ENCODE results near the gene CCDC92B.

CCDC92B gene

GRCh38 chr17:2777242-2777867, 27.9 kb upstream of the CCDC92B start:
- DNase-seq = no peak

GRCh38 chr17:2776589-2777241, 27.3 kb upstream of the CCDC92B start:
- no peak for DNase-seq

DNA sequence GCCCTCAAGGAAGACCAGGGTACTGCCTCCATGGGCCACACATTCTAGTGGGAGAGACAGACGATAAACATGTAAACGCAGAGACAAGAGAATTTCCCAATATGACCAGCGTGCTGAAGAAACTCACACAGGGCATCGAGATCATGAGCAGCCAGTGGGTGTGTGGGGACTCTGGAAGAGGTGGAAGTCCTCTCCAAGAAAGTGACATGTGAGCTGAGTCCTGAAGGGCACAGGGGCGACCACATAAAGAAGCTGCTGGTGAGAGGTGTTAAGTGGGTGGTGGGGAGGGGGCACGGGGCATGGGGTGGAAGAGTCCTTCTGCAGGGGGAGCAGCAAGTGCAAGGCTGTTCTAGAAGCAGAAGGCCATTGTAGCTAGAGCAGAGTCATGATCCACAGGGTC, 25.8 kb upstream of the CCDC92B start:
- no peak for DNase-seq

DNA sequence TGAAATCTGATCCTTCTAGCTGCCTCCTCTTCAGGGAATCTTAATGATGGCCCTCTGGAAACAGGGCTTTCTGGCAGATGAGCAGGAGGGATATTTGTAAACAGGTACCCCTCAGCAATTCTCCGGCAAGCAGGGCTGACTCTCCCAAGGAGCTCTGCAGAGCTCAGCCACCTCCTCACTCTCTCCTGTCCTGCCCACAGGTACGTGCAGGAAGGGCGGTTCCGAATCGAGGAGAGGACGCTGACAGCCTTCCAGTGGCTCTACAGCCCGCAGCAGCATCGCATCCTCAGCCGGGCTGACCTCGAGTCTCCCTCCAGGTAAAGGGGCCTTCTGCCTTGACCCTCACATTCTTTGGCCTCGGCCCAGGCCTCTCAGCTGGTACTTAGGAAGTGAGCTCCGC, 20.7 kb upstream of the CCDC92B start:
- no peak for DNase-seq

GRCh38 chr17:2758870-2759269, 9.4 kb upstream of the CCDC92B start:
- no peak for DNase-seq

GRCh38 chr17:2755891-2756724, 6.7 kb upstream of the CCDC92B start:
- DNase-seq = no peak

DNA sequence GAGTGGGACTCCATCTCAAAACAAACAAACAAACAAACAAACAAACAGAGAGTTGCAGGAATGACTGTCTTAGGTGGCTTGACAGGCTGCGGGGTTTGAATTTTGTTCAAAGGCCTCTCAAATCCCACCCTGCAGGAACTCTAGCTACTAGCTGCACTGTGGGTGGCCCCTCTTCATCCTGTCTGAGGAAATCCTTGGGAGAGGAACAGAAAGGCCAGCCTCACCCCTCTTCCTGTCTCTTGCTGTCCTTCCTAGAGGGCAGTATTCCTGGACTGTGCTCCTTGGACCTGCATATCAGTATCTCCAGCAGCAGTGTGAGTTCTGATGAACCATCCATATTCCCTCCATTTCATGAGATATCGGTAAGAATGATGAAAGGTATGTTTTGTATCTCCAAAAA, 2.0 kb upstream of the CCDC92B start:
- no peak for DNase-seq

GRCh38 chr17:2750721-2751120, 1.3 kb upstream of the CCDC92B start:
- DNase-seq = no peak

GRCh38 chr17:2749784-2750181, 331 bp upstream of the CCDC92B start:
- peak; percentile 75 for DNase-seq

DNA sequence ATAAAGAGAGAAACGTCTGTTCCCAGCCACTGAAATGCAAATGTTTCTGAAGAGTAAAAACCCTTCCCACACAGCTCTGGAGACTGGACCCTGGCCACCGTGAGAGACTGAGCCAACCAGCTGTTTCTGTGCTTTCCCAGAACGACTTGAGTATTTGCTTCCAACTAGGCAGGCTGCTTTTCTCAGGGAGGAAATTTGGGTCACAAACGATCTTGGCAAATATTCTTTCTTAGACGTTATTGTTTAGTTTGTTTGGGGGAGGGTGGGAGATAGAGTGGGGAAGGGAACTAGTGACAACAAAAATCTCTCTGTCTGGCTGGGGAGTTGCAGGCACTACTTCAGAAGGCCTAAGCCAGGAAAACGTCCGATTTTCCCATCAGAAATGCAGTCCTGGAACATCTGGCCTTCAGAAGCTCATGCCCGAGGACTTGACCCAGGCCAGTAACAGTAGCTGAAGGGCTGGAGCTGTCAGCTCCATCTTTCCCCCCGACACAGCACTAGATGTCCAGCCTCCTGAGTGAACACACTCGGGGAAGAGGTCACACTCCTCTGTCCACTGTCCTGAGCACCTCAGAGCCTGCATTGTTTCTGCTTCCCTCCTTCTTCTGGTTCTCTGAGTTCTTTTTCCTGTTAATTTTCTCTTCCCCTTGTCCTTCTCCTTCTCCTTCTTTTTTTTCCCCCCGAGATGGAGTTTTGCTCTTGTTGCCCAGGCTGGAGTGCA, 4.0 kb downstream of the CCDC92B start:
- no peak for DNase-seq

DNA sequence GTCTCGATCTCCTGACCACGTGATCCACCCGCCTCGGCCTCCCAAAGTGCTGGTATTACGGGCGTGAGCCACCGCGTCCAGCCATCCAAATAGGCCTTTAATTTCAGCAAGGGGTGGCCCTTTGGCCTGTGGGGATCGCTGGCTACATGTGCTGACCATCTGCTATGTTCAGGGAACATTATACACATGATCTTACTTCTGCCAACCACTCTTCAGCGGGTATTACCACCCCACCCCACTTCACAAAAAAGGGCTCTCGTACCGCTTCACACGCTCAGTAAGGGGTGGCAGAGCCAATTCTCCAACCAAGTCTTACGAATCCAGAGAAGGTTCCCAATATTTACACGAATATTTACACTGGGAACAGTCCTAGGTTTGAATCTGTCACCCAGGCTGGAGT, 11.8 kb downstream of the CCDC92B start:
- no peak for DNase-seq

DNA sequence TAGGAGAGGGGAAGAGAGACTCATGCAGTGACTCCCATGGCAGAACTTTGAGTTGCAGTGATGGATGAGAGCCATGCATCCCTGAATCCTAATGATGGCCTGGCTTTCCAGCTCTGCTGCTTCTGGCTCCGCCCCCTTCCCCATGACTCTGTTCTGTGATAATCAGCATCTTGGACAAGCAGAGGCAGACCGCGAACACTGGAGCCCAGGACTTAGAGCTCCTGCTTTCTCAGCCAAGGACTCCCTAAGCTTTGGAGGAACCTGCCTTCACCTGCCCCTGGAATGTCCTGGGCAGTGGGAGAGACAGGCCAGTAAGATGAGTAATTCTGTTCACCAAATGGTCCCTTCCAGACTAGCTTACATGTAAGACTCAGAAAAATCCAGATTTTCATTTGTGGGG, 12.5 kb downstream of the CCDC92B start:
- DNase-seq = no peak

- DNase-seq = no peak
These were observed 13.6 kb downstream of the CCDC92B start for GRCh38 chr17:2735896-2736295.

GRCh38 chr17:2734939-2735338, 14.5 kb downstream of the CCDC92B start:
- DNase-seq = no peak

GRCh38 chr17:2731807-2732206, 17.6 kb downstream of the CCDC92B start:
- no peak for DNase-seq

DNA sequence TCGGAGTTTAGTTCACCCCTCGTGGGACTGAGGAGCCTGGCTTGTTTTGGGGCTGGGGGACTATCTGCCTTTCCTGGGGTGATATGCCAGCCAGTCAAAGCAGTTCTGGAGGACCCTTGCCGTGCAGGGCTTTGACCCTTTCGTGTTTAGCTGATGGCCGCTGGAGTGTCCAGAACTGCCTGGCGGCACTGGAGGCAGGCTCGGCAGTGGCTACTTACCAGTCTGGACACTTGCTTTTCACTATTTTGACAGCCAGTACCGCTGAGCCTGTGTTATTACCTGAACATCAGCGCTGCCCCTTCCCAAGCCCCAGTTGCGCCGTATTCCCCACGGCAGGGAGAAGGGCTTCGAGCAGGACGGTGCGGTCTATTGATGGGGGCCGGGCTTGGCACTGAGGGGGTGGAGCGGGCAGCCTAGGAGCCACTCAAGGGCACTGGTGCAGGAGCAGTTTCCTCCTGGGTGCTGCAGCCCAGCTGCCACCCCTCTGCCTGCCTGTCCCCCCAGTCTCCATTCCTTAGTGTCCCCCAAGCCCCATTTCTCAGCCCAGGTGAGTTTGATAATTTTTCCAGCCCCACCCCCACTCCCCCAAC, 18.6 kb downstream of the CCDC92B start:
- no peak for DNase-seq

DNA sequence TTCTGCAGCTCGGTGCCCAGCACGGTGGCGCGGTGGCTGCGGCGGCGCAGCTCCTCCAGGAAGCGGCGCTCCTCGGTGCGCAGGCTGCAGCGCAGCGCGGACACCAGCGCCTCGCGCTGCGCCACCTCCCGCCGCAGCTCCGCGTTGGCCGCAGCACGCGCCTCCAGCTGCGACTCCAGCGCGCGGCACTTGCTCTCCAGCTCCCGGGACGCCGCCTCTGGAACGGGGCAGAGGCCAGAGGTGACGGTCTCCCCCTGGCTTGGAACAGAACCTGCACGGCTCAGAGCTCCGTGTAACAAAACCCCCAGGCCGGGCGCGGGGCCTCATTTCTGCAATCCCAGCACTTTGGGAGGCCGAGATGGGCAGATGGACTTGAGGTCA, 24.7 kb downstream of the CCDC92B start:
- DNase-seq = peak; percentile 55

GRCh38 chr17:2723997-2724783, 25.3 kb downstream of the CCDC92B start:
- DNase-seq = no peak

- DNase-seq = no peak
These were observed 25.9 kb downstream of the CCDC92B start for GRCh38 chr17:2723505-2723996.

DNA sequence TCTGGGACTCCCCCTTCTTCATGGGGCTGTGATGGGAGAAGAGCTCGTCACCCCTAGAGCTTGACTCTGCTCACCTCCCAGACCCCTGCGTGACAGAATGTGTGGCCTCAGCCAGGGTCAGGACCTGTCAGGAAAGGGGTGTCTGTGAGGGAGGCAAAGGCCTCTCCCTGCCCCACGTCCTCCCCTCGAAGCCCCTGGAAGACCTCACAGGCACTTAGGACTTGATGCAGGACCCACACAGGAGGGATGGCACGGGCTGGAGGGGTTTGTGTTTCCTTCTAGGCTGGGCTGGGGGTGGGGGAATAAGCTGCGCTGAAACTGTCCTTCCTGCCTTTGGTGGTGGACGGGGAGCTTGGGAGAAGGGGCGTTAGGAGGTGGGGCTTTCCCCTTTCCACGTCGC, 26.8 kb downstream of the CCDC92B start:
- no peak for DNase-seq

DNA sequence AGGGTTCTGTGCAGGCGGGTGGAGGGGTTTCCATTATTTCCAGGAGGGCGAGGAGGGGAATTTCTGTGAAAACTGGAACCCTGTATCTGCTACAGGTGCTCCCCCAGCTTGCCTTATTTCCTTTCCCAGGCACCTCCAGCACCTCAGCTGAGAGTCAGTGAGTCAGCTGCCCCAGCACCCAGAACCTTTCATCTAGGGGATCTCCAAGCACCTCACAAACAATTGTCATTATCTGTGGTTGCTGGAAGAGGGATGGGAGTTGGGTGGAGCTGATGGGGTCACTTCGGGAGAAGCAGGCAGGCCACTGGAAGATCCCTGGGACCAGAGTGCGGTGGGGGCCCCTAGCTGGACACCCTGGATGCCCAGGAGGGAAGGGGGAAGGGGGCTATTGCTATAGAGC, 27.8 kb downstream of the CCDC92B start:
- DNase-seq = no peak

- no peak for DNase-seq
These were observed 29.6 kb downstream of the CCDC92B start for GRCh38 chr17:2719861-2720260.
